ENCODE data around the gene PRR13.
"Not testable (repeated sequence)": the region's sequence is repeated elsewhere in the genome, so short reads cannot be mapped to it uniquely, and the experiment has no call there.

The PRR13 gene

DNA sequence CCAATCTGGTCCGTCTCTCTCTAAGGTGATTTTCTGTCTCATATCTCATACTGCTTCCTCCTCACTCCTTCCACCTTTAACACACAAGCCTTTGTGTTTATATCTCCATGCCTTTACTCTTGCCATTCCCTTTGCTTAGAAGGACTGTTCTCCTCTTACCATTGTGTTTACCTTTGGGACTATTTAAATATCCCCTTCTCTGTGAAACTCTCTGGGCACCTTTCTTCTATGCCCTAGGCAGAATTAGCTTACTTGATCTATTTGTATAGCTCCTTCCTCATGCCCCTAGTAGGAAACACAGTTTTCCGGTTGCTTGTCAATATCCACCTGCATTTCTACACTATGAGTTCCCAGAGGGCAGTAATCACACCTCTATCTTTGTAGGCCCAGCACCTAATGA lies 21.8 kb upstream of the PRR13 start:
- no peak overlapping the region for H3K27ac ChIP-seq (ENCODE audit: low read depth, low read length)
- H3K9me3 ChIP-seq (ENCODE audit: insufficient read depth, low read depth, low read length), result no peaks in the 10 kb centered on the region
- WGBS, result 88% methylated on average over 2 of the region's 2 CpGs
- H3K4me3 ChIP-seq (ENCODE audit: low read length), result no peak overlapping the region
- no peaks in the 10 kb centered on the region for H3K27me3 ChIP-seq (ENCODE audit: insufficient read depth, low read length)
- H3K4me1 ChIP-seq (ENCODE audit: insufficient read depth, low read length), result peaks cover 20% of the 10 kb centered on the region
- H3K36me3 ChIP-seq (ENCODE audit: insufficient read depth, low read length), result no peaks in the 10 kb centered on the region
- no peak overlapping the region for H3K9ac ChIP-seq (ENCODE audit: low read depth, low read length)

DNA sequence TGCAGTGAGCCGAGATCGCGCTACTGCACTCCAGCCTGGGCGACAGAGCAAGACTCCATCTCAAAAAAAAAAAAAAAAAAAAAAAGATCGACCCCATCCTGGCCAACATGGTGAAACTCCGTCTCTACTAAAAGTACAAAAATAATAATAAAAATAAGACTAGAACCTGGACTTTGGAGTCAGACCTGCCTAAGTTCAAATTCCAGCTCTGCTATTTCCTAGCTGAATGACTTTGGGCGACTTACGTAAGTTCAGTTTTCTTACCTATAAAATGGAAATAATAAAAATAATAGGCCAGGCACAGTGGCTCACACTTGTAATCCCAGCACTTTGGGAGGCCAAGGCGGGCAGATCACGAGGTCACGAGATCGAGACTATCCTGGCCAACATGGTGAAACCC lies 19.3 kb upstream of the PRR13 start:
- not testable (repeated sequence) for H3K27ac ChIP-seq (ENCODE audit: low read depth, low read length); H3K4me3 ChIP-seq (ENCODE audit: low read length); H3K4me1 ChIP-seq (ENCODE audit: insufficient read depth, low read length); H3K9me3 ChIP-seq (ENCODE audit: insufficient read depth, low read depth, low read length); H3K36me3 ChIP-seq (ENCODE audit: insufficient read depth, low read length); H3K27me3 ChIP-seq (ENCODE audit: insufficient read depth, low read length); H3K9ac ChIP-seq (ENCODE audit: low read depth, low read length)
- WGBS, result 95% methylated on average over 10 of the region's 12 CpGs

DNA sequence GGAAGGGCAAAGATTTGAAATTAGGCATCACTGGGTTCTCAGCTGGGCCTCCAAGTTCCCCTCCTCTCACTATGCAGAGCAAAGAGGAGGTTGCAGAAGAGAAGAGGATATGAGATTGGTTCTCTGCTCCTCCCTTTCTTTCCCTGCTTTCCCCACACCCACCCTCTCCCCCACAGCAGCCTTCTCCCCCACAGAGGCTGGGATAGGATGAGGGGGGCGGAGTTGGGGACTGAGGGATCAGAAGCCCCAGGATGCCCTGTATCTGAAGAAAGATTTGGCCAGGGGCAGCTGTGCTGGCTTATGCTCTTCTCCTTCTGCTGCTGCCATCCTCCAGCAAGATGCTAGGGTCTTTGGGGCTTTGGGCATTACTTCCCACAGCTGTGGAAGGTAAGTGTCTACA lies 17.9 kb upstream of the PRR13 start, which contains the start of gene AMHR2:
TSS of gene AMHR2 (plus strand) at position 259 of the 400 bp plus-strand sequence. CDS start at position 339, 80 bp downstream.
- WGBS, result 93% methylated on average over 1 of the region's 1 CpG
- H3K36me3 ChIP-seq (ENCODE audit: insufficient read depth, low read length), result no peaks in the 10 kb centered on the region
- H3K9ac ChIP-seq (ENCODE audit: low read depth, low read length), result no peak within 1 kb of the TSS
- no peaks in the 10 kb centered on the region for H3K27me3 ChIP-seq (ENCODE audit: insufficient read depth, low read length)
- H3K4me3 ChIP-seq (ENCODE audit: low read length), result no peak within 1 kb of the TSS
- H3K9me3 ChIP-seq (ENCODE audit: insufficient read depth, low read depth, low read length), result no peaks in the 10 kb centered on the region
- H3K4me1 ChIP-seq (ENCODE audit: insufficient read depth, low read length), result peaks cover 2% of the 10 kb centered on the region; the same call in 1 of the 2 replicates
- H3K27ac ChIP-seq (ENCODE audit: low read depth, low read length), result no peak within 1 kb of the TSS

DNA sequence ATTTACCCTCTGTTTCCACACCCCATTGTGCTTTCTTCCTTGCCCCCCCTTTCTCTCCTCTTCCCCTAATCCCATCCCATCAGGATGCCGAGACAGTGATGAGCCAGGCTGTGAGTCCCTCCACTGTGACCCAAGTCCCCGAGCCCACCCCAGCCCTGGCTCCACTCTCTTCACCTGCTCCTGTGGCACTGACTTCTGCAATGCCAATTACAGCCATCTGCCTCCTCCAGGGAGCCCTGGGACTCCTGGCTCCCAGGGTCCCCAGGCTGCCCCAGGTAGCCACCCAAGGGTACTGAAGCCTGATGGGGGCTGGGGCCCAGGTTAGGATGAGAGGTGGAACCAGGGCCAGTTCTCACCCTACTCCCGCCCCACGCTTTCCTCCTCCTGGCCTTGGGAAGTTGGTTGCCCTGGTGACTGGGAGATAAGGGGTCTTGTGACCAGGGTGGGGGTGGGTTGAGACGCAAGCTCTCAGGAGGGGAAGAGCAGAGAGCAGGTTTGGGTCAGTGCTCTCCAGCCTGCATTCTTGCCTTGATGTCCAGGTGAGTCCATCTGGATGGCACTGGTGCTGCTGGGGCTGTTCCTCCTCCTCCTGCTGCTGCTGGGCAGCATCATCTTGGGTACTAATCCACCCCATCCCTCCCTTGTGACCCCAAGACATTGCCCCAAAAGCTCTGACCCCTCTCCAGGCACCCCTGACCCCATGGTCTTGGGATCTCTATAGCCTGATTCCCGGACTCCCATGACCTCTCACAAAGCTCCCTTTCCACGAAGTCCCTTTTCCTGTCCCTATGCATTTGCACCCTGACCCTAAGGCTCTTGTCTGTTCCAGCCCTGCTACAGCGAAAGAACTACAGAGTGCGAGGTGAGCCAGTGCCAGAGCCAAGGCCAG lies 16.7 kb upstream of the PRR13 start:
- H3K4me1 ChIP-seq (ENCODE audit: insufficient read depth, low read length), result peaks cover 2% of the 10 kb centered on the region; the same call in 1 of the 2 replicates
- no peaks in the 10 kb centered on the region for H3K9me3 ChIP-seq (ENCODE audit: insufficient read depth, low read depth, low read length)
- no peak overlapping the region for H3K4me3 ChIP-seq (ENCODE audit: low read length)
- no peak overlapping the region for H3K27ac ChIP-seq (ENCODE audit: low read depth, low read length)
- H3K27me3 ChIP-seq (ENCODE audit: insufficient read depth, low read length), result no peaks in the 10 kb centered on the region
- WGBS, result 87% methylated on average over 9 of the region's 9 CpGs
- H3K36me3 ChIP-seq (ENCODE audit: insufficient read depth, low read length), result no peaks in the 10 kb centered on the region
- H3K9ac ChIP-seq (ENCODE audit: low read depth, low read length), result no peak overlapping the region

DNA sequence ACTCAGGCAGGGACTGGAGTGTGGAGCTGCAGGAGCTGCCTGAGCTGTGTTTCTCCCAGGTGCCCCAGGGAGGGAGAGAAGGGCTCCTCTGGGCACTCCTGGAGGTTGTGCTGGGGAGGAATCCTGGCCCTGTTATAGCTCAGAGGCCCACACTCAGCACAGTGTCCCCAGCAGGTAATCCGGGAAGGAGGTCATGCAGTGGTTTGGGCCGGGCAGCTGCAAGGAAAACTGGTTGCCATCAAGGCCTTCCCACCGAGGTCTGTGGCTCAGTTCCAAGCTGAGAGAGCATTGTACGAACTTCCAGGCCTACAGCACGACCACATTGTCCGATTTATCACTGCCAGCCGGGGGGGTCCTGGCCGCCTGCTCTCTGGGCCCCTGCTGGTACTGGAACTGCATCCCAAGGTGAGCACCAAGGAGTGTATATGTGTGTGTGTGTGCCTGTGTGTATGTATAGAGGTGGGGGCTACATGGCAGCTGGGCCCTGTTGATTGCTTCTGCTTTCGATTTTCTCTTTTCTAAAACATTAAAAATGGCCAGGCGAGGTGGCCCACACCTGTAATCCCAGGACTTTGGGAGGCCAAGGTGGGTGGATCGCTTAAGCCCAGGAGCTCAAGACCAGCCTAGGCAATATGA lies 15.9 kb upstream of the PRR13 start:
- Histone ChIP-seq H3K9ac (ENCODE audit: low read depth, low read length) (no peak overlapping the region), H3K27ac (ENCODE audit: low read depth, low read length) (no peak overlapping the region), H3K27me3 (ENCODE audit: insufficient read depth, low read length) (no peaks in the 10 kb centered on the region), H3K36me3 (ENCODE audit: insufficient read depth, low read length) (no peaks in the 10 kb centered on the region), H3K4me1 (ENCODE audit: insufficient read depth, low read length) (peaks cover 2% of the 10 kb centered on the region; the same call in 1 of the 2 replicates), H3K9me3 (ENCODE audit: insufficient read depth, low read depth, low read length) (no peaks in the 10 kb centered on the region), H3K4me3 (ENCODE audit: low read length) (no peak overlapping the region)
- 93% methylated on average over 11 of the region's 11 CpGs for WGBS

DNA sequence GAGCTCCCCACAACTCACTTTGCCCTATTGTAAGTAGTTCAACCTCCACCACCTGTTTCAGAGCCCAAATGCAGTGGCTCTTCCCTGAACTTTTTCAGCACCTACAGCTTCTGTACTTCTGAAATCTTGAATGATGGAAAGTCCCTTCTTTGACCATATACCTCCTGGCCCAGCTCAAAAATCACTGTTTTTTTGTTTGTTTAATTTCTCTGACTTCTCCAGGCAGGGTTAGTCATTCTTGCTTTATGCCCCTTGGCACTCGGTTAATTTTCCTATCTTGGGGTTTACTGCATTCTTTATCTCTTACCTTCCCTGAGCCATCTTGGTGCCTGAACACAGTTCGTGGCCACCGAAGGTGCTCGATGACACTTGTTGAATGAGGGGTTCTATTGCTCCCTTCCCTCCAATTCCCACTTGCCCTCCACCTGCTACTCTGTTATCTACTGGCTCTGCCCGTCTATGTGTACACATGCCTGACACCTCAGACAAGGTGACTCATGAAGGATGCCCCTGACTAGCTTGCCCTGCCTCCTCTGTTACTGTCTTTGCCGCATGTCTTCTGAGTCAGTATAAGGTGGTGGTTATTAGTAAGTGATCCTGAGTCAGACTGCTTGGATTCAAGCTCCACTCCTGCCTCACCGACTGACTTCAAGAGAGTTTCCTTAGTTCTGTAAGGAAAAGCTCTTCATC lies 13.5 kb upstream of the PRR13 start:
- Histone ChIP-seq H3K9ac (ENCODE audit: low read depth, low read length) (no peak overlapping the region), H3K27me3 (ENCODE audit: insufficient read depth, low read length) (no peaks in the 10 kb centered on the region), H3K9me3 (ENCODE audit: insufficient read depth, low read depth, low read length) (no peaks in the 10 kb centered on the region), H3K4me3 (ENCODE audit: low read length) (no peak overlapping the region), H3K36me3 (ENCODE audit: insufficient read depth, low read length) (no peaks in the 10 kb centered on the region), H3K27ac (ENCODE audit: low read depth, low read length) (no peak overlapping the region), H3K4me1 (ENCODE audit: insufficient read depth, low read length) (no peaks in the 10 kb centered on the region)
- WGBS, result 90% methylated on average over 7 of the region's 7 CpGs

DNA sequence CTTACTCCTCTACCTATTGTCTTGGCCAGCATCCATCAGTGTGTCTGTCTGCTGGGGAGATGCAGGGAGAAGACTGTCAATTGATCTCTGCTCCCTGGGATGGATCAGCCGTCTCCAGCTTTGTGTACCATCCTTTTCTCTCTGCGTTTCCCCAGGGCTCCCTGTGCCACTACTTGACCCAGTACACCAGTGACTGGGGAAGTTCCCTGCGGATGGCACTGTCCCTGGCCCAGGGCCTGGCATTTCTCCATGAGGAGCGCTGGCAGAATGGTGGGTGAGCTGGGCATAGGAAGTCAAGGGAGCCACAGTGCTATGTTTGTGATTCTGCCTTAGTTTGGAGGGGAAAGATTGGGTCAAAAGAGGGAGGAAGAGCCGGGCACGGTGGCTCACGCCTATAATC lies 12.8 kb upstream of the PRR13 start:
- no peaks in the 10 kb centered on the region for H3K27me3 ChIP-seq (ENCODE audit: insufficient read depth, low read length)
- H3K36me3 ChIP-seq (ENCODE audit: insufficient read depth, low read length), result no peaks in the 10 kb centered on the region
- H3K9me3 ChIP-seq (ENCODE audit: insufficient read depth, low read depth, low read length), result no peaks in the 10 kb centered on the region
- H3K27ac ChIP-seq (ENCODE audit: low read depth, low read length), result no peak overlapping the region
- WGBS, result 88% methylated on average over 7 of the region's 7 CpGs
- H3K4me1 ChIP-seq (ENCODE audit: insufficient read depth, low read length), result no peaks in the 10 kb centered on the region
- no peak overlapping the region for H3K9ac ChIP-seq (ENCODE audit: low read depth, low read length)
- no peak overlapping the region for H3K4me3 ChIP-seq (ENCODE audit: low read length)

DNA sequence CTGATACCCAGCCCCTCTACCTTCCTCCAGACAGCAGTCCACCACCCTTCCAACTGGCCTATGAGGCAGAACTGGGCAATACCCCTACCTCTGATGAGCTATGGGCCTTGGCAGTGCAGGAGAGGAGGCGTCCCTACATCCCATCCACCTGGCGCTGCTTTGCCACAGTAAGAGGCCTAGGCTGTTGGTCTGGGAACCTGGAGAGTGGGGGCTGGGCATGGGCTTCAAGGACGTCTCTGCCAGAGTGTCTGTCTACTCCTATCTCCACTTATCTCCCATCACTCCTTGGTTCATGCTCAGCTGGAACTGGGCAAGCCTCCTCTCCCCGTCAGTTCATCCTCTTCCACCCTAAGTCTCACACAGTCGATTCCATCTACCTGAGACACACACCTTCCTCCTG lies 11.4 kb upstream of the PRR13 start:
- no peaks in the 10 kb centered on the region for H3K27me3 ChIP-seq (ENCODE audit: insufficient read depth, low read length)
- H3K9me3 ChIP-seq (ENCODE audit: insufficient read depth, low read depth, low read length), result no peaks in the 10 kb centered on the region
- H3K36me3 ChIP-seq (ENCODE audit: insufficient read depth, low read length), result no peaks in the 10 kb centered on the region
- H3K27ac ChIP-seq (ENCODE audit: low read depth, low read length), result no peak overlapping the region
- WGBS, result 93% methylated on average over 5 of the region's 5 CpGs
- no peaks in the 10 kb centered on the region for H3K4me1 ChIP-seq (ENCODE audit: insufficient read depth, low read length)
- no peak overlapping the region for H3K4me3 ChIP-seq (ENCODE audit: low read length)
- H3K9ac ChIP-seq (ENCODE audit: low read depth, low read length), result no peak overlapping the region

DNA sequence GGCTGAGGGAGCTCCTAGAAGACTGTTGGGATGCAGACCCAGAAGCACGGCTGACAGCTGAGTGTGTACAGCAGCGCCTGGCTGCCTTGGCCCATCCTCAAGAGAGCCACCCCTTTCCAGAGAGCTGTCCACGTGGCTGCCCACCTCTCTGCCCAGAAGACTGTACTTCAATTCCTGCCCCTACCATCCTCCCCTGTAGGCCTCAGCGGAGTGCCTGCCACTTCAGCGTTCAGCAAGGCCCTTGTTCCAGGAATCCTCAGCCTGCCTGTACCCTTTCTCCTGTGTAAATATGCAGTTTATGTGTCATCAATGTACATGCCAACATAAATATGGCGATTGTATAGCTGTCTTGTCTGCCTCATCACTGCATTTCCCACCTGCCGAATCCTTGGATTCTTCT lies 10.3 kb upstream of the PRR13 start:
- H3K4me1 ChIP-seq (ENCODE audit: insufficient read depth, low read length), result no peaks in the 10 kb centered on the region
- H3K9me3 ChIP-seq (ENCODE audit: insufficient read depth, low read depth, low read length), result no peaks in the 10 kb centered on the region
- no peak overlapping the region for H3K27ac ChIP-seq (ENCODE audit: low read depth, low read length)
- no peak overlapping the region for H3K9ac ChIP-seq (ENCODE audit: low read depth, low read length)
- H3K27me3 ChIP-seq (ENCODE audit: insufficient read depth, low read length), result no peaks in the 10 kb centered on the region
- H3K4me3 ChIP-seq (ENCODE audit: low read length), result no peak overlapping the region
- H3K36me3 ChIP-seq (ENCODE audit: insufficient read depth, low read length), result no peaks in the 10 kb centered on the region
- 87% methylated on average over 7 of the region's 7 CpGs for WGBS

DNA sequence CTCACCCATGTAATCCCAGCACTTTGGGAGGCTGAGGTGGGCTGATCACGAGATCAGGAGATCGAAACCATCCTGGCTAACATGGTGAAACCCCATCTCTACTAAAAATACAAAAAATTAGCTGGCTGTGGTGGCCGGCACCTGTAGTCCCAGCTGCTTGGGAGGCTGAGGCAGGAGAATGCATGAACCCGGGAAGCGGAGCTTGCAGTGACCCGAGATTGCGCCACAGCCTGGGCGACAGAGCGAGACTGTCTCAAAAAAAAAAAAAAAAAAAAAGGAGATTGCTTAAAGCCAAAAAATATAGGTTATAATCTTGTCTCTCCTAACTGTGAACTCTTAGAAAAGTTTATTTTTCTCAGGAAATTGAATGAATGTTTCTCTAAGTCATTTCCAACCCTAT lies 6.2 kb upstream of the PRR13 start:
- not testable (repeated sequence) for H3K27me3 ChIP-seq (ENCODE audit: insufficient read depth, low read length); H3K27ac ChIP-seq (ENCODE audit: low read depth, low read length); H3K9ac ChIP-seq (ENCODE audit: low read depth, low read length); H3K36me3 ChIP-seq (ENCODE audit: insufficient read depth, low read length); H3K4me3 ChIP-seq (ENCODE audit: low read length); H3K4me1 ChIP-seq (ENCODE audit: insufficient read depth, low read length); H3K9me3 ChIP-seq (ENCODE audit: insufficient read depth, low read depth, low read length)
- WGBS, result 96% methylated on average over 9 of the region's 9 CpGs

DNA sequence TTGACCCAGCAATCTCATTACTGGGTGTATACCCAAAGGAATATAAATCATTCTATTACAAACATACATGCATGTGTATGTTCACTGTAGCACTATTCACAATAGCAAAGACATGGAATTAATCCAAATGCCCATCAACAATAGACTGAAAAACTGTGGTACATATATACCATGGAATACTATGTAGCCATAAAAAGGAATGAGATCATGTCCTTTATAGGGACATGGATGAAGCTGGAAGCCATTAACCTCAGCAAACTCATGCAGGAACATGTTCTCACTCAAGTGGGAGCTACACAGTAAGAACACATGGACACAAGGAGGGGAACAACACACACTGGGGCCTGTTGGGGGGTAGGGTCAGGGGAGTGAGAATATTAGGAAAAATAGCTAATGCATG lies 2.0 kb upstream of the PRR13 start:
- H3K9ac ChIP-seq (ENCODE audit: low read depth, low read length); H3K27ac ChIP-seq (ENCODE audit: low read depth, low read length); H3K36me3 ChIP-seq (ENCODE audit: insufficient read depth, low read length); H3K4me3 ChIP-seq (ENCODE audit: low read length); H3K9me3 ChIP-seq (ENCODE audit: insufficient read depth, low read depth, low read length); H3K4me1 ChIP-seq (ENCODE audit: insufficient read depth, low read length); H3K27me3 ChIP-seq (ENCODE audit: insufficient read depth, low read length): not testable (repeated sequence)
